ENCODE data around the gene SHH. TPM values are rescaled to one million over a fixed set of nuclear protein-coding genes. Genes with fewer than 3 reads are reported as not detected.

Gene SHH
- total and polyA plus RNA-seq, 2 of the 4 experiments (the other 2 are of a cell fraction): under 0.01 to 0.03 TPM

DNA sequence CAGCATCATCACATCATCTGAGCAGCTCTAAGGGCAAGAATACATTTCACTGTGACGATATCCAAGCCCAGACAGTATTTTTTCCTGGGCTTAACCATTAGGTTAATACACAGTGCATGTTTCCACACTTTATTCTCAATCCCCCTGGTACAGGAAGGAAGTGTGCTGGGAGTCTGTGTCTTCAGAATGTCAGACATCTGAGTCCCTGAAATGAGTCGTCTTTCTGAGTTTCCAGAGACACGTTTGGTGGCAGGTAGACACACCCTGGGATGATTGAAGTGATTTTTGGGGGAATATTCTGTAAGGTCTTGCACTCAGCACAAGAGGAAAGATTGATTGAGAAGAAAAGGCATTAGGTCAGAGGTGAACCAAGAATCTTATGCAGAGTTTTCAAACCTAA is 13.1 kb upstream of the SHH start:
- Histone ChIP-seq H2AK9ac (replicated peaks; ENCODE audit: low read depth, low read length, poor library complexity) (no peak overlapping the region), H3K4me1 (ENCODE audit: control insufficient read depth, insufficient read depth, low read length) (no peaks in the 10 kb centered on the region), H3K9me3 (ENCODE audit: control insufficient read depth, insufficient read depth, low read length) (no peaks in the 10 kb centered on the region; the same call in 1 of the 2 replicates), H3K56ac (ENCODE audit: extremely low read depth, insufficient read depth, low read length) (no peak overlapping the region), H3K23ac (ENCODE audit: low read depth, low read length) (no peak overlapping the region), H4K20me1 (ENCODE audit: insufficient read depth, low read length) (no peaks in the 10 kb centered on the region), H4K5ac (ENCODE audit: low read depth, low read length) (no peak overlapping the region), H3K27me3 (ENCODE audit: control insufficient read depth, insufficient read depth, low read length) (no peaks in the 10 kb centered on the region; the same call in 1 of the 2 replicates), H2BK15ac (ENCODE audit: low read depth, low read length) (no peak overlapping the region), H3K18ac (ENCODE audit: low read depth, low read length) (no peak overlapping the region), H3K14ac (replicated peaks; ENCODE audit: low read depth, low read length) (no peak overlapping the region), H2BK20ac (ENCODE audit: low read depth, low read length) (no peak overlapping the region), H3K4me3 (ENCODE audit: insufficient read depth, low read depth, low read length) (no peak overlapping the region), H2AK5ac (ENCODE audit: low read depth, low read length) (no peak overlapping the region), H4K8ac (ENCODE audit: low read depth in 2 of 2, low read length in 2 of 2) (no peak overlapping the region), H2AFZ (replicated peaks; ENCODE audit: low read length, poor library complexity) (no peak overlapping the region), H4K91ac (ENCODE audit: insufficient read depth, low read depth, low read length) (no peak overlapping the region), H3K36me3 (ENCODE audit: control insufficient read depth, insufficient read depth, low read length) (no peaks in the 10 kb centered on the region), H3K9ac (ENCODE audit: low read depth, low read length) (no peak overlapping the region), H3K27ac (ENCODE audit: insufficient read depth, low read length) (no peak overlapping the region), H3K4me2 (ENCODE audit: low read depth, low read length) (no peak overlapping the region), H3K9me1 (ENCODE audit: insufficient read depth, low read length) (no peaks in the 10 kb centered on the region), H3K4ac (ENCODE audit: low read depth, low read length) (no peak overlapping the region), H3K79me1 (ENCODE audit: low read depth in 1 of 2, low read length in 2 of 2) (no peaks in the 10 kb centered on the region), H2BK5ac (ENCODE audit: low read depth, low read length, poor library complexity, severe bottlenecking) (no peak overlapping the region), H2BK120ac (ENCODE audit: low read depth, low read length) (no peak overlapping the region)
- in situ Hi-C loops (cut with MboI; ENCODE audit: low sequenced_read_pairs) (no loop called here), dilution Hi-C loops (cut with HindIII; ENCODE audit: low sequenced_read_pairs, unreplicated experiment) (no loop called here), intact Hi-C loops (cut with micrococcal nuclease) (no loop called here)
- DNase-seq (no peak), ATAC-seq (ENCODE audit: low read depth) (no peak)
- CTCF ChIA-PET: no interaction called here
- TF ChIP-seq RFX5 (IDR thresholded peaks at IDR 0.05; ENCODE audit: low read depth, low read length) (no peak), MAFK (IDR thresholded peaks at IDR 0.05; ENCODE audit: low read depth, low read length) (no peak), NFE2L2 (IDR thresholded peaks at IDR 0.05; ENCODE audit: low read depth, low read length) (no peak), FOS (IDR thresholded peaks at IDR 0.05; ENCODE audit: low read depth, low read length) (no peak), BHLHE40 (IDR thresholded peaks at IDR 0.05; ENCODE audit: low read depth, low read length) (no peak), CHD1 (IDR thresholded peaks at IDR 0.05; ENCODE audit: low read depth, low read length) (no peak), POLR2A (IDR thresholded peaks at IDR 0.05; ENCODE audit: low read depth, low read length) (no peak), RAD21 (IDR thresholded peaks at IDR 0.05; ENCODE audit: low read length) (no peak), CEBPB (IDR thresholded peaks at IDR 0.05; ENCODE audit: low read depth, low read length) (no peak), MAZ (IDR thresholded peaks at IDR 0.05; ENCODE audit: borderline replicate concordance, low read depth, low read length) (no peak), RCOR1 (IDR thresholded peaks at IDR 0.05; ENCODE audit: insufficient replicate concordance, low read length) (no peak), MXI1 (IDR thresholded peaks at IDR 0.05; ENCODE audit: borderline replicate concordance, low read depth, low read length) (no peak), SMC3 (IDR thresholded peaks at IDR 0.05; ENCODE audit: low read depth, low read length) (no peak)
- TF ChIP-seq, protein P1, sequence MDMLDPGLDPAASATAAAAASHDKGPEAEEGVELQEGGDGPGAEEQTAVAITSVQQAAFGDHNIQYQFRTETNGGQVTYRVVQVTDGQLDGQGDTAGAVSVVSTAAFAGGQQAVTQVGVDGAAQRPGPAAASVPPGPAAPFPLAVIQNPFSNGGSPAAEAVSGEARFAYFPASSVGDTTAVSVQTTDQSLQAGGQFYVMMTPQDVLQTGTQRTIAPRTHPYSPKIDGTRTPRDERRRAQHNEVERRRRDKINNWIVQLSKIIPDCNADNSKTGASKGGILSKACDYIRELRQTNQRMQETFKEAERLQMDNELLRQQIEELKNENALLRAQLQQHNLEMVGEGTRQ (IDR thresholded peaks at IDR 0.05; ENCODE audit: low read depth, low read length): no peak
- TF ChIP-seq, protein P2, sequence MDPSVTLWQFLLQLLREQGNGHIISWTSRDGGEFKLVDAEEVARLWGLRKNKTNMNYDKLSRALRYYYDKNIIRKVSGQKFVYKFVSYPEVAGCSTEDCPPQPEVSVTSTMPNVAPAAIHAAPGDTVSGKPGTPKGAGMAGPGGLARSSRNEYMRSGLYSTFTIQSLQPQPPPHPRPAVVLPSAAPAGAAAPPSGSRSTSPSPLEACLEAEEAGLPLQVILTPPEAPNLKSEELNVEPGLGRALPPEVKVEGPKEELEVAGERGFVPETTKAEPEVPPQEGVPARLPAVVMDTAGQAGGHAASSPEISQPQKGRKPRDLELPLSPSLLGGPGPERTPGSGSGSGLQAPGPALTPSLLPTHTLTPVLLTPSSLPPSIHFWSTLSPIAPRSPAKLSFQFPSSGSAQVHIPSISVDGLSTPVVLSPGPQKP (IDR thresholded peaks at IDR 0.05; ENCODE audit: borderline replicate concordance, low read depth, low read length): no peak
- TF ChIP-seq, protein P3, sequence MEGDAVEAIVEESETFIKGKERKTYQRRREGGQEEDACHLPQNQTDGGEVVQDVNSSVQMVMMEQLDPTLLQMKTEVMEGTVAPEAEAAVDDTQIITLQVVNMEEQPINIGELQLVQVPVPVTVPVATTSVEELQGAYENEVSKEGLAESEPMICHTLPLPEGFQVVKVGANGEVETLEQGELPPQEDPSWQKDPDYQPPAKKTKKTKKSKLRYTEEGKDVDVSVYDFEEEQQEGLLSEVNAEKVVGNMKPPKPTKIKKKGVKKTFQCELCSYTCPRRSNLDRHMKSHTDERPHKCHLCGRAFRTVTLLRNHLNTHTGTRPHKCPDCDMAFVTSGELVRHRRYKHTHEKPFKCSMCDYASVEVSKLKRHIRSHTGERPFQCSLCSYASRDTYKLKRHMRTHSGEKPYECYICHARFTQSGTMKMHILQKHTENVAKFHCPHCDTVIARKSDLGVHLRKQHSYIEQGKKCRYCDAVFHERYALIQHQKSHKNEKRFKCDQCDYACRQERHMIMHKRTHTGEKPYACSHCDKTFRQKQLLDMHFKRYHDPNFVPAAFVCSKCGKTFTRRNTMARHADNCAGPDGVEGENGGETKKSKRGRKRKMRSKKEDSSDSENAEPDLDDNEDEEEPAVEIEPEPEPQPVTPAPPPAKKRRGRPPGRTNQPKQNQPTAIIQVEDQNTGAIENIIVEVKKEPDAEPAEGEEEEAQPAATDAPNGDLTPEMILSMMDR (conservative IDR thresholded peaks at IDR 0.05; ENCODE audit: low read depth, low read length): no peak
- no TSS peak for BruUV-seq (replicated peaks)
- WGBS, 2 experiments (ENCODE audit: extremely low coverage in 2 of 2, insufficient read length in 1 of 2): no CpG with 5 or more reads among the region's 3 CpGs
- POLR2A ChIA-PET (ENCODE audit: unreplicated experiment): no interaction called here
